RCC 7860 (cell line): Measurements from ENCODE around the gene FOXO3.
"Not testable (repeated sequence)": the region's sequence is repeated elsewhere in the genome, so short reads cannot be mapped to it uniquely, and the experiment has no call there.

Experiments used
- DNase-seq: peaks from one replicate; pipeline ENCODE4 v3.0.0-alpha.2; 2015; ENCODE audit warnings: low spot score
- FAIRE-seq: peaks from 2 replicates; lab custom pipeline; 2012; peaks lifted over from hg19 to GRCh38; lab: Jason Lieb, UNC

The FOXO3 gene

GRCh38 chr6:108654465-108655106, 93.9 kb downstream of the FOXO3 start:
- no peak for FAIRE-seq

GRCh38 chr6:108655806-108656651, 95.3 kb downstream of the FOXO3 start:
- FAIRE-seq = no peak
- DNase-seq = no peak

More at GRCh38 chr6:108654465-108655106, 93.9 kb downstream of the FOXO3 start:
- no peak for DNase-seq

GRCh38 chr6:108656836-108657235, 96.1 kb downstream of the FOXO3 start:
- FAIRE-seq = no peak
- DNase-seq = no peak

GRCh38 chr6:108658174-108658573, 97.5 kb downstream of the FOXO3 start:
- FAIRE-seq (no peak), DNase-seq (no peak)

- not testable (repeated sequence) for DNase-seq, FAIRE-seq
These were observed 98.1 kb downstream of the FOXO3 start for GRCh38 chr6:108658785-108659184.

GRCh38 chr6:108660251-108660650, 99.5 kb downstream of the FOXO3 start:
- FAIRE-seq (no peak), DNase-seq (no peak)

GRCh38 chr6:108661430-108661829, 100.7 kb downstream of the FOXO3 start:
- DNase-seq = peak; percentile 8

GRCh38 chr6:108661982-108662381, 101.3 kb downstream of the FOXO3 start:
- no peak for FAIRE-seq
- DNase-seq = no peak

More at GRCh38 chr6:108661430-108661829, 100.7 kb downstream of the FOXO3 start:
- FAIRE-seq = no peak

GRCh38 chr6:108662702-108663101, 102.0 kb downstream of the FOXO3 start:
- no peak for DNase-seq
- no peak for FAIRE-seq

GRCh38 chr6:108663494-108664064, 102.9 kb downstream of the FOXO3 start:
- DNase-seq, FAIRE-seq: not testable (repeated sequence)

- no peak for FAIRE-seq
These were observed 104.9 kb downstream of the FOXO3 start for GRCh38 chr6:108665495-108666196.

GRCh38 chr6:108666656-108667260, 106.0 kb downstream of the FOXO3 start:
- FAIRE-seq (no peak), DNase-seq (no peak)

More at GRCh38 chr6:108665495-108666196, 104.9 kb downstream of the FOXO3 start:
- no peak for DNase-seq

GRCh38 chr6:108667993-108668392, 107.3 kb downstream of the FOXO3 start:
- FAIRE-seq (no peak), DNase-seq (no peak)

- no peak for FAIRE-seq
- DNase-seq = no peak
These were observed 109.0 kb downstream of the FOXO3 start for GRCh38 chr6:108669673-108670072.

GRCh38 chr6:108671175-108671574, 110.5 kb downstream of the FOXO3 start:
- FAIRE-seq = no peak

GRCh38 chr6:108671790-108672189, 111.1 kb downstream of the FOXO3 start:
- FAIRE-seq (no peak), DNase-seq (no peak)

More at GRCh38 chr6:108671175-108671574, 110.5 kb downstream of the FOXO3 start:
- no peak for DNase-seq

GRCh38 chr6:108672641-108673040, 111.9 kb downstream of the FOXO3 start:
- DNase-seq = no peak
- no peak for FAIRE-seq

- FAIRE-seq (no peak), DNase-seq (no peak)
These were observed 112.4 kb downstream of the FOXO3 start for GRCh38 chr6:108673153-108673552.

- no peak for FAIRE-seq
- no peak for DNase-seq
These were observed 112.9 kb downstream of the FOXO3 start for GRCh38 chr6:108673602-108674001.
